GM12874 (cell line): Measurements from ENCODE around the gene CBX6.

Experiments
- TF ChIP-seq, protein P1 (sequence below): IDR thresholded peaks from 2 replicates; pipeline ENCODE4 v1.5.1; 2011; ENCODE audit warnings: low read depth, mild to moderate bottlenecking, control low read depth, low read length, moderate library complexity; ENCODE audit not compliant: insufficient read depth

Gene CBX6

DNA sequence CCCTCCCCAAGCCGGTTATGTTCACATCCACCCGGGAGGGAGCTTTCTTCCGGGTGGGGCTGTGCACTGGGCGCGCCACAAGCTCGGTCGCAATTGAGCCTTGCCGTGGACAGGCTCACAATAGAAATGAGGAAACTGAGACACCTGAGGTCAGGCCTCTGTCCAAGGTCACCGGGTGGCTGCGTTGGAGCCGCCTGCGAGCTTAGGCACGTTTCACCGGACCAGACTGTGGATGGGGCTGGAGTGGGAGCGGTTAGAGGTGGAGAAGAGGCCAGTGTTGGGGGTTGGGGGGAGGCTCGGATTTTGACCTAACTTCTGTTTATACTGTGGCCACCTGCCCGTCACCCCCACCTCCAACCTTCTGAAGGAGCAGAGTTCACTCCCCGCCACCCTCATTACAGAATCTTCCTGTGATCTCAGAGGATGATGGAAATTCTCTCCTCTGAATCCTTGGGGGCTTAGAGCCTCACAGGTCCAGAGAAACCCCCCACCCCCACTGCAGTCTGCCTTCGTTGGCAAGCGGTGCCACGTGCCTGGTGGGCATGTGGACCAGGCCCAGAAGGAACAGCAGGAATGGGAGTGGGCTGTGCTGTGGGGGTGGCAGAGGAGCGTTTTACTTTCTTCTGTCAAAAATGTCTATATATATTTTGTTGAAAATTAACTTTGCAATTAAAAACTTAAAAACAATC lies 27.6 kb downstream of the CBX6 start:
- TF ChIP-seq, protein P1, sequence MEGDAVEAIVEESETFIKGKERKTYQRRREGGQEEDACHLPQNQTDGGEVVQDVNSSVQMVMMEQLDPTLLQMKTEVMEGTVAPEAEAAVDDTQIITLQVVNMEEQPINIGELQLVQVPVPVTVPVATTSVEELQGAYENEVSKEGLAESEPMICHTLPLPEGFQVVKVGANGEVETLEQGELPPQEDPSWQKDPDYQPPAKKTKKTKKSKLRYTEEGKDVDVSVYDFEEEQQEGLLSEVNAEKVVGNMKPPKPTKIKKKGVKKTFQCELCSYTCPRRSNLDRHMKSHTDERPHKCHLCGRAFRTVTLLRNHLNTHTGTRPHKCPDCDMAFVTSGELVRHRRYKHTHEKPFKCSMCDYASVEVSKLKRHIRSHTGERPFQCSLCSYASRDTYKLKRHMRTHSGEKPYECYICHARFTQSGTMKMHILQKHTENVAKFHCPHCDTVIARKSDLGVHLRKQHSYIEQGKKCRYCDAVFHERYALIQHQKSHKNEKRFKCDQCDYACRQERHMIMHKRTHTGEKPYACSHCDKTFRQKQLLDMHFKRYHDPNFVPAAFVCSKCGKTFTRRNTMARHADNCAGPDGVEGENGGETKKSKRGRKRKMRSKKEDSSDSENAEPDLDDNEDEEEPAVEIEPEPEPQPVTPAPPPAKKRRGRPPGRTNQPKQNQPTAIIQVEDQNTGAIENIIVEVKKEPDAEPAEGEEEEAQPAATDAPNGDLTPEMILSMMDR, result no peak

DNA sequence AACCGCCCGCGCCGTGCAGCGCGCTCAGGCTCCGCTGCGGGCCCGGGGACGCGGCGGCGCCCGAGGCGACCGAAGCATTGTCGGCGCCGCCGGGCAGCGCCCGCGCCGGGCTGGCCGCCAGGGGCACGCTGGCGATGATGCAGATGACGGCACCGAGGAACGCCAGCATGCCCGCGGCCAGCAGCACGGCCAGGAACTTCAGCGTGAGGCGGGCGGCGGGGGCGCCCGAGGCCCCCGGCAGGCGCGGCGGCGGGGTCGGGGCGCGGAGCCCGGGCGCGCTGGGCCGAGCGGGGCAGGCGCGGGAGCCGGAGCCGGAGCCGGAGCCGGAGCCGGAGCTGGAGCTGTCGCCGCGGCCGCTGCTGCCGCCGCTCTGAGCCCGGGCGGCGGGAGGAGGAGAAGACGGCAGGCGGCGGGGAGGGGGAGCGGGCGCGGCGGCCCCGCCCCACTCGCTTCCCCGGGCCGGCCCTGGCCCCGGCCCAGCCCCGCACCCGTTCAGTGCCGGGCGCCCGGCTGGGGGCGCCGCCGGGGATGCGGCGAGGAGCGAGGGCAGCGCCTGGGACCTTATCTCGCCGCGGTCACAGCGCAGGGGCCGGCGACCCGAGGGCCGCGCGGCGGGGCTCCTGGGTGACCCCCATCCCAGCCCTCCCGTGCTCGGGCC lies 28.2 kb downstream of the CBX6 start, which contains the start of gene NPTXR:
Gene NPTXR, minus strand, starts transcription at position 372 of the 658 bp plus-strand sequence.
- TF ChIP-seq, protein P1, result no peak

DNA sequence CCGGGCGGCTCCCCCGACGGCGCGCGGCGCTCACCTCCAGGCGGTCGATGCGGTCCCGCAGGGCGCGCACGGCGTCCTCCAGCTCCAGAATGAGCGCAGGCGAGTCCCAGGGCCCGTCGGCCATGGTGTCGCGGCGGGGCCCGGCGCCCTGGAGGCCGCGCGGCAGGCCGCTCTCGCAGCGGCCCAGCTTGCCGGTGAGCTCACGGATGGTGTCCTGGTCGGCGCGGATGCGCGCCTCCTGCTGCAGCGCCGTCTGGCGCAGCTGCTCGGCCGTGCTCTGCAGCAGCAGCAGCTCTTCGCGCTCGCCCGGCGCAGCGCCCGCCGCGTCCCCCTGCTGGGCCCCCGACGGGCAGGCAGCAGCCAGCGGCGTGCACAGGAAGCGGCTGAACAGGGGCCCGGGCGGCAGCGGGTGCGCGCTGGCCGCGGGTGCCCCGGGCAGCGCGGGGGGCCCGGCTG lies 28.8 kb downstream of the CBX6 start:
- TF ChIP-seq, protein P1, result peak; percentile 14; the same call in 1 of the 2 replicates

DNA sequence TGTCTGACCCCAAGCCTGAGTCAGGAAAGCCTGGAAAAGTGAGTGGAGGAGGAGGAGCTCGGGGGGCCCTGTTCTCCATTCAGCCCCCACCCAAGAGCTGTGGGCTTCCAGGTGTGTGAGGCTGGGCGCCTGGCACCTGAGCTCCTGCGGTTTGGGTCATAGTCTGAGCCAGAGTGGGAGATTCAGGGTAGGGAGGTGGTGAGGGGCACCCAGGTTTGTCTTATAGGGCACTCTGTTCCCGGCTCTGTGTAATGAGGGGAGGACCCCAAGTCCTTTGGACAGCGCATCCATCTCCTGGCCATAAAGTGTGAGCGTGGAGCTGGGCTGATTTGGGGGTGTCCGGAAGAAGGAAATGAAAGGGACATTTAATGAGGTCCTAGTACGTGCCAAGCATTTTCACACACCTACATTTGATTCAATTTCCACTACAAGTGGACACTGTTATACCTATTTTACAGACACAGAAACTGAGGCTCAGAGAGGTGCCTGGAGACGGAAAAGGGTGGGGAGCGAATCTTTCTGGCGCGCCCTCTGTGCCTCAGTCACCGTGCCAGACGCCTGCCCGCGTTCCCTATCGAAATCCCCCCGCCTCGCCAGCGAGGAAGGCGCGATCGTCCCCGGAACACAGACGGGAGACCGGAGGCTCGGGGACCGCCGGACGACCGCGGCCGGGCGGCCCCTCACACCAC lies 29.4 kb downstream of the CBX6 start:
- TF ChIP-seq, protein P1, result no peak

DNA sequence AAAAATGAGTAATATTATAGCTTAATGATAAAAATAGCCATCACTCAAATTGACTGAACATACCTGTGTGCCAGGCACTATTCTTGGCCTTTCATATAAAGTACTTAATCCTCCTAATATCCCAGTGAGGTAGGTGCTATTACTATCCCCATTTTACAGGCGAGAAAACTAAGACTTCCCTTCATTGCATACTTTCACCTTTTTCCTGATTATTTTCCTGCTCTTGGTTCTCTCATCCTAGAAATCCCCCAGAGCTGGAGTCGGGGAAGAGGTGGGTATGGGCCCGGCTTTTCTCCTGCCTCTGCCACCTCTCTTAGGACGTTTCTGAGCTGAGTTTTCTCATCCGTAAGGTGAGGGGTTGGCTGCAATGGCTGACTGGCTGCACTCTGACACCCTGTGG lies 30.4 kb downstream of the CBX6 start:
- TF ChIP-seq, protein P1, result no peak

DNA sequence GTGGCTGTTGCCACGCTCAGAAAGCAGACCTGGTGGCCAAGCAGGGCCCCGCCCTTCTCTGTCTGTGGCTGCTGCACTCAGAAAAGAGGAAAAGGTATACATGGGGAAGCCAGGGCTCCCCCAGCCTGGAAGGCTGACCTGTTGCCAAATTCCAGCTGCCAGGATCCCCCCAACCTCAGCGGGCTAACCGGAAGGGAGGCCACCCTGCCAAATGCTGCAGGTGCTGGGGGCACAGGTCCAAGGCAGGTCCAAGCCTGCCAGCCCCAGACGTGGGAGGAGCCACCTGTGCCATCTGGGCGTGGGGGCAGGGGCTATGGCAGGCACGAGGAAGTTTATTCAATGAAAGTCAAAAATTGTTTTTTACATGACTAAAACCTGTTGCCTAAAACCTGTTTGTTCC lies 30.8 kb downstream of the CBX6 start:
- TF ChIP-seq, protein P1, result no peak

DNA sequence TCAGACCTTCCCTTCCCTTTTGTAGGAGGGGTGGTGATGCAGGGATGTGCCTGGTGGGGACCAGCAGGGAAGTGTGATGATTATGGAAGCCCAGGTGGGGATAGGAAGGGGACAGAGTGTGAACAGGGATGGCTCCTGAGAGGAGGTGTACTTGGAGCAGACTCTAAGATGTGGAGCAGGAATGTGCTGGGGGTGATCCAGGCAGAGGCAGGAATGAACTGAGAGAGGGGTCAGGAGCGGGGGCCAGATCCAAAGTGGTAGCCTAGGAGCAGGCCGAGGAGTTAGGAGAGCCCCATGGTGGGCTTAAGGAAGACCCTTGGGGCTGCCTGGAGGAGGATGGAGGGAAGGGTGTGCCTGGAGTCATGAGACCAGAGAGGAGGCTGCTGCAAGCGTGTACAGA lies 31.9 kb downstream of the CBX6 start:
- TF ChIP-seq, protein P1, result no peak
